SK-N-SH (cell line): Measurements from ENCODE around the gene SH3PXD2A. TPM values are rescaled to one million over a fixed set of nuclear protein-coding genes. Genes with fewer than 3 reads are reported as not detected.

Experiments
- CTCF ChIA-PET: fragments of 300-600, 350-600 bp; formaldehyde crosslinking; extraction: SDS; loops from one replicate; lab custom pipeline; 2021; lab: Yijun Ruan, JAX
- POLR2A ChIA-PET: fragments of 350-600 bp; sonication (Branson Sonifier 250); formaldehyde crosslinking; extraction: SDS; loops from one replicate; lab custom pipeline; 2020; ENCODE audit warnings: antibody characterized with exemption, inconsistent platforms; lab: Yijun Ruan, JAX
- DNase-seq: peaks from one replicate; pipeline ENCODE4 v3.0.0; 2012
- H2AFZ ChIP-seq: fragments of 200-600 bp; sonication (generic); 2 replicates; pipeline ENCODE4 v1.8.1; 2016; ENCODE audit warnings: antibody characterized with exemption, mild to moderate bottlenecking, low read depth
- H3F3A ChIP-seq: fragments of 200-600 bp; sonication (generic); replicated peaks from 2 replicates; pipeline ENCODE3; 2016; ENCODE audit warnings: antibody characterized with exemption, mild to moderate bottlenecking; ENCODE audit not compliant: insufficient read depth
- H3K27ac ChIP-seq, 2 experiments: fragments of 200-500 bp in 1 of 2; fragments of 200-600 bp in 1 of 2; sonication (Bioruptor generic) in 1 of 2; sonication (generic), shearing (Covaris generic) in 1 of 2; 2 replicates each; pipeline versions ENCODE4 v1.5.1 to v1.6.1; 2014 to 2016; ENCODE audit warnings: low read depth in 2 of 2, inconsistent platforms in 1 of 2, low read length in 1 of 2, mild to moderate bottlenecking in 1 of 2, mixed read lengths in 1 of 2
- H3K27me3 ChIP-seq: fragments of 200-600 bp; sonication (generic), shearing (Covaris generic); 2 replicates; pipeline ENCODE4 v1.6.1; 2016; ENCODE audit warnings: mixed run types; ENCODE audit not compliant: insufficient read depth
- H3K36me3 ChIP-seq, 2 experiments: fragments of 200-500 bp in 1 of 2; fragments of 200-600 bp in 1 of 2; sonication (Bioruptor generic) in 1 of 2; sonication (generic) in 1 of 2; replicated peaks in 1 of 2; 2 replicates each; pipeline versions ENCODE3 to v1.5.1; 2014 to 2016; ENCODE audit warnings: low read length in 1 of 2, mild to moderate bottlenecking in 1 of 2; ENCODE audit not compliant: insufficient read depth in 2 of 2, control insufficient read depth in 1 of 2
- H3K4me1 ChIP-seq, 2 experiments: fragments of 200-500 bp in 1 of 2; fragments of 200-600 bp in 1 of 2; sonication (Bioruptor generic) in 1 of 2; sonication (generic), shearing (Covaris generic) in 1 of 2; 2 replicates each; pipeline versions ENCODE4 v1.5.1 to v1.6.1; 2014 to 2016; ENCODE audit warnings: low read depth in 1 of 2, low read length in 1 of 2, mixed run types in 1 of 2; ENCODE audit not compliant: insufficient read depth in 2 of 2, control insufficient read depth in 1 of 2
- H3K4me2 ChIP-seq: fragments of 200-600 bp; sonication (generic), shearing (Covaris generic); 2 replicates; pipeline ENCODE4 v1.6.1; 2017; ENCODE audit warnings: mixed run types
- H3K4me3 ChIP-seq, 2 experiments: fragments of 200-500 bp in 1 of 2; fragments of 200-600 bp in 1 of 2; sonication (Bioruptor generic) in 1 of 2; sonication (generic), shearing (Covaris generic) in 1 of 2; 2 replicates each; pipeline versions ENCODE4 v1.5.1 to v1.8.1; 2014 to 2016; ENCODE audit warnings: low read depth in 2 of 2, inconsistent platforms in 1 of 2, low read length in 1 of 2, mild to moderate bottlenecking in 1 of 2, mixed read lengths in 1 of 2, moderate library complexity in 1 of 2
- H3K79me2 ChIP-seq: fragments of 200-600 bp; sonication (generic); 2 replicates; pipeline ENCODE4 v1.8.1; 2017; ENCODE audit warnings: mild to moderate bottlenecking; ENCODE audit not compliant: insufficient read depth
- H3K9ac ChIP-seq: fragments of 200-600 bp; sonication (generic); 2 replicates; pipeline ENCODE4 v1.6.1; 2017; ENCODE audit warnings: mixed run types
- H3K9me2 ChIP-seq: fragments of 200-600 bp; sonication (generic); 2 replicates; pipeline ENCODE4 v1.6.1; 2017; ENCODE audit warnings: mixed run types
- H3K9me3 ChIP-seq: fragments of 200-600 bp; sonication (generic); 2 replicates; pipeline ENCODE4 v1.6.1; 2017; ENCODE audit warnings: mixed run types, mild to moderate bottlenecking, moderate library complexity
- H4K20me1 ChIP-seq: fragments of 200-600 bp; sonication (generic); 2 replicates; pipeline ENCODE4 v1.6.1; 2017; ENCODE audit warnings: mild to moderate bottlenecking, mixed run types; ENCODE audit not compliant: insufficient read depth
- CHD2 ChIP-seq: fragments of 150-350 bp; IDR thresholded peaks from 2 replicates; pipeline ENCODE4 v1.6.1; 2018; ENCODE audit warnings: low read length; ENCODE audit not compliant: partially characterized antibody
- CTCF ChIP-seq: fragments of 200-600 bp; sonication (generic); IDR thresholded peaks from 2 replicates; pipeline ENCODE4 v1.6.1; 2017; ENCODE audit warnings: antibody characterized with exemption, mild to moderate bottlenecking, moderate library complexity
- ELF1 ChIP-seq: IDR thresholded peaks from 2 replicates; pipeline ENCODE4 v1.4.0; 2012
- EP300 ChIP-seq, 2 experiments: IDR thresholded peaks; 2 replicates each; pipeline versions ENCODE4 v1.4.0 to v1.6.1; 2012; ENCODE audit warnings: borderline replicate concordance in 1 of 2, low read depth in 1 of 2, low read length in 1 of 2
- FOSL2 ChIP-seq: IDR thresholded peaks from 2 replicates; pipeline ENCODE4 v1.4.0; 2012; ENCODE audit warnings: low read depth, mild to moderate bottlenecking, moderate library complexity, borderline replicate concordance
- FOXJ3 ChIP-seq: sonication (generic); formaldehyde crosslinking; IDR thresholded peaks from 2 replicates; pipeline ENCODE4 v1.5.1; 2020; ENCODE audit warnings: mild to moderate bottlenecking, missing genetic modification reagents
- FOXM1 ChIP-seq: IDR thresholded peaks from 2 replicates; pipeline ENCODE4 v1.4.0; 2012; ENCODE audit warnings: low read depth, mild to moderate bottlenecking
- GABPA ChIP-seq: IDR thresholded peaks from 2 replicates; pipeline ENCODE4 v1.4.0; 2012; ENCODE audit warnings: low read depth, mild to moderate bottlenecking
- IRF3 ChIP-seq: fragments of 150-350 bp; IDR thresholded peaks from 2 replicates; pipeline ENCODE4 v1.6.1; 2016; ENCODE audit warnings: mild to moderate bottlenecking, low read depth, low read length
- NFIC ChIP-seq: IDR thresholded peaks from 2 replicates; pipeline ENCODE4 v1.4.0; 2012; ENCODE audit warnings: borderline replicate concordance
- REST ChIP-seq: IDR thresholded peaks from 2 replicates; pipeline ENCODE4 v1.6.1; 2012; ENCODE audit warnings: mild to moderate bottlenecking, low read depth, low read length, moderate library complexity
- RFX5 ChIP-seq: IDR thresholded peaks from 2 replicates; pipeline ENCODE4 v1.6.1; 2012; ENCODE audit warnings: mild to moderate bottlenecking, improper control_type of control experiment, low read length
- TEAD4 ChIP-seq: IDR thresholded peaks from 2 replicates; pipeline ENCODE4 v1.4.0; 2012; ENCODE audit warnings: mild to moderate bottlenecking, borderline replicate concordance; ENCODE audit not compliant: insufficient read depth
- USF2 ChIP-seq: fragments of 150-350 bp; IDR thresholded peaks from 2 replicates; pipeline ENCODE4 v1.6.1; 2017; ENCODE audit warnings: antibody characterized with exemption, low read length, low read depth, borderline replicate concordance
- ZBTB33 ChIP-seq: IDR thresholded peaks from 2 replicates; pipeline ENCODE4 v1.4.0; 2012; ENCODE audit warnings: low read depth, borderline replicate concordance
- WGBS: methylation state at CpG from one replicate; pipeline ENCODE4 v1.1.6; 2017; ENCODE audit warnings: low lambda C conversion rate; 5-methylcytosine and 5-hydroxymethylcytosine counted together
- polyA plus RNA-seq, 3 experiments: library from polyadenylated mRNA; depleted of rRNA; stranded (reverse); fragments of >200 nt; gene quantifications; 2 replicates each; pipeline ENCODE4 v1.2.3, GENCODE V29; 2012

SH3PXD2A gene
- polyA plus RNA-seq, 1 of the 3 experiments (the other 2 are of a cell fraction), result 2.5 TPM

- no peak overlapping the region for H3K4me3 ChIP-seq
- H3K4me1 ChIP-seq, result peaks cover 0 to 16% of the 10 kb centered on the region in 2 experiments; a peak in 2 of 4 replicates
- 83% methylated on average over 2 of the region's 6 CpGs for WGBS
- ChIA-PET CTCF (interaction anchor here (1.4 to 9.0 kb wide), 5 partner anchors 70 to 114 kb away, joined by 3 to 129 read pairs (median 19); no protein-coding TSS in a partner anchor), POLR2A (no interaction called here)
- no peaks in the 10 kb centered on the region for H3K79me2 ChIP-seq
- H3K9me2 ChIP-seq, result no peaks in the 10 kb centered on the region
- H3K36me3 ChIP-seq, result no peaks in the 10 kb centered on the region
- H3K9ac ChIP-seq, result no peak overlapping the region
- H3K27me3 ChIP-seq, result no peaks in the 10 kb centered on the region
- no peak overlapping the region for H3K4me2 ChIP-seq
- H3K27ac ChIP-seq, result no peak overlapping the region
- no peak overlapping the region for H2AFZ ChIP-seq
- H4K20me1 ChIP-seq, result no peaks in the 10 kb centered on the region
- no peak for DNase-seq
- no peaks in the 10 kb centered on the region for H3F3A ChIP-seq
- H3K9me3 ChIP-seq, result no peaks in the 10 kb centered on the region
- TF ChIP-seq FOSL2, result no peak
- no peak for TF ChIP-seq ELF1
Observed at GRCh38 chr10:103597003-103597402, 258.4 kb downstream of the SH3PXD2A start.

GRCh38 chr10:103595933-103596726, 259.2 kb downstream of the SH3PXD2A start:
- Histone ChIP-seq H3K27me3 (no peaks in the 10 kb centered on the region), H4K20me1 (no peaks in the 10 kb centered on the region), H3K27ac (no peak overlapping the region), H3K9ac (no peak overlapping the region), H2AFZ (no peak overlapping the region), H3K4me2 (no peak overlapping the region), H3K4me1 (peaks cover 0 to 19% of the 10 kb centered on the region in 2 experiments; a peak in 2 of 4 replicates), H3K79me2 (no peaks in the 10 kb centered on the region), H3K36me3 (no peaks in the 10 kb centered on the region), H3K9me2 (no peaks in the 10 kb centered on the region), H3K9me3 (no peaks in the 10 kb centered on the region), H3F3A (no peaks in the 10 kb centered on the region), H3K4me3 (no peak overlapping the region)
- no peak for DNase-seq
- WGBS, result 93% methylated on average over 4 of the region's 4 CpGs
- CTCF ChIA-PET, result interaction anchor here (1.0 to 9.0 kb wide), 8 partner anchors 9 to 294 kb away, joined by 3 to 129 read pairs (median 6); no protein-coding TSS in a partner anchor
- POLR2A ChIA-PET, result no interaction called here
- no peak for TF ChIP-seq REST
- TF ChIP-seq GABPA, result no peak
- no peak for TF ChIP-seq CTCF
- no peak for TF ChIP-seq RFX5
- TF ChIP-seq NFIC, result no peak
- TF ChIP-seq EP300 (IDR thresholded peaks at IDR 0.05; ENCODE audit: borderline replicate concordance in 1 of 2, low read depth in 1 of 2, low read length in 1 of 2), result no peak
- TF ChIP-seq IRF3, result no peak
- TF ChIP-seq FOXJ3 (CRISPR knock-in tag), result no peak
- no peak for TF ChIP-seq ZBTB33
- no peak for TF ChIP-seq CHD2
- no peak for TF ChIP-seq FOXM1
- TF ChIP-seq USF2, result no peak
- TF ChIP-seq TEAD4, result no peak
